Activated T-cell treated with anti-CD3 and anti-CD28 coated beads for 48 hours (primary cell): ENCODE data around the gene C19orf85.

Source experiments
- DNase-seq: peaks from one replicate; pipeline ENCODE4 v3.0.0-alpha.2; 2020; ENCODE audit warnings: low read depth

C19orf85 gene

DNA sequence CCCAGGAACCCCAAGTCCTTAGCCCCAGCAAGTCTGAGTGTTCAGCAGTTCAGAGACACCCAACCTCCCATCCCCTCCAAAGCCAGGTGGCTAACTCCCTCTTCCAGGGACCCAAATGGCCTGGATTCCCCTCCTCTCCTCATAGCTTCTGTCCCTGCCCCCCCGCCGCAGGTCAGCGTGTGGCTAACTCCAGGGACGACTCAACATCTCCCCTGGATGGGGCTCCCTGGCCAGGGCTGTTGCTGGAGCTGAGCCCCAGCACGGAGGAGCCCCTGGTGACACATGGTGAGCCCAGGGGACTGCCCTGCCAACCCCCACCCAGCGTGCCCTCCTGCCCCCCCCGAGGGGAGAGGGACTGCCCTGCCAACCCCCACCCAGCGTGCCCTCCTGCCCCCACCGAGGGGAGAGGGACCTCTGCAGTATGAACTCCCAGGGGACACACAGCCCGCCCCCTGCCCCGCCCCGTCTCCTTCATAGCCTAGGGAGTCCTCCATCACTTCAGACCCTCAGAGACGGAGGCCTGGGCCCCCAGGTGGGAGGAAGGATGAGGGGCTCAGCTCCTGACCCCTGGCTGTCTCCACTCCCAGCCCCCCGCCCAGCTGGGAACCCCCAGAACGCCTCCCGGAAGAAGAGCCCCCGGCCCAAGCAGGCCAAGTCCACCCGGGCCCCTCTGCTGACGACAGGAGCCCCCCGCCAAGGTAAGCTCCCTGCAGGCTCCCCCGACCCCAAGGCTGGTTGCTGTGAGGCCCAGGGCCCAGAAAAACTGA, 25.3 kb upstream of the C19orf85 start:
- DNase-seq, result no peak

DNA sequence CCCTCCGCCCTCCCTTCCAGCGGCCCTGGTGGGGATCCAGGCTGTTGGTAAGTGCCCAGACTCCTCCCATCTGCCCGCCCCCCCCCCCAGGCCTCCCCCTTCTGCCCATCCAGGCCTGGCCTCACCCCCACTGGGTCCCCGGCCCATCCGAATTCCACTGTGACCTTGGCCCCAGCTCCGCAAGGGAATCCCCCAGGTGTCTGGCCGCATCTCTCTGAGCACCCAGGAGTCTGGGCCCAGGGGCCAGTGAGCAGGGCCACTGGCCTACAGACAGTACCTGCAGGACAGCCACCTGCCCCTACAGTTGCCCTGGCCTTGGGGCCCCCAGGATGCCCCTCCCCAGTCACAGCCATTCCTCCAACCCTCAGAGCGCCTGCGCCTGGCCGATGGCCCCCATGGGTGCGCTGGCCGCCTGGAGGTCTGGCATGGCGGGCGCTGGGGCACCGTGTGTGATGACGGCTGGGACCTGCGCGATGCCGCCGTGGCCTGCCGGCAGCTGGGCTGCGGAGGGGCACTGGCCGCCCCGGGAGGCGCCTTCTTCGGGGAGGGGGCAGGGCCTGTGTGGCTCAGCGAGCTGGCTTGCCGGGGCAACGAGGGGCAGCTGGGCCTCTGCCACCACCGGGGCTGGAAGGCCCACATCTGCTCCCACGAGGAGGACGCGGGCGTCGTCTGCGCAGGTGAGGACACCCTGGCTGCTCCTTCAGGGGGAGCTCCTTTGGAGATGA, 24.6 kb upstream of the C19orf85 start:
- DNase-seq, result no peak

DNA sequence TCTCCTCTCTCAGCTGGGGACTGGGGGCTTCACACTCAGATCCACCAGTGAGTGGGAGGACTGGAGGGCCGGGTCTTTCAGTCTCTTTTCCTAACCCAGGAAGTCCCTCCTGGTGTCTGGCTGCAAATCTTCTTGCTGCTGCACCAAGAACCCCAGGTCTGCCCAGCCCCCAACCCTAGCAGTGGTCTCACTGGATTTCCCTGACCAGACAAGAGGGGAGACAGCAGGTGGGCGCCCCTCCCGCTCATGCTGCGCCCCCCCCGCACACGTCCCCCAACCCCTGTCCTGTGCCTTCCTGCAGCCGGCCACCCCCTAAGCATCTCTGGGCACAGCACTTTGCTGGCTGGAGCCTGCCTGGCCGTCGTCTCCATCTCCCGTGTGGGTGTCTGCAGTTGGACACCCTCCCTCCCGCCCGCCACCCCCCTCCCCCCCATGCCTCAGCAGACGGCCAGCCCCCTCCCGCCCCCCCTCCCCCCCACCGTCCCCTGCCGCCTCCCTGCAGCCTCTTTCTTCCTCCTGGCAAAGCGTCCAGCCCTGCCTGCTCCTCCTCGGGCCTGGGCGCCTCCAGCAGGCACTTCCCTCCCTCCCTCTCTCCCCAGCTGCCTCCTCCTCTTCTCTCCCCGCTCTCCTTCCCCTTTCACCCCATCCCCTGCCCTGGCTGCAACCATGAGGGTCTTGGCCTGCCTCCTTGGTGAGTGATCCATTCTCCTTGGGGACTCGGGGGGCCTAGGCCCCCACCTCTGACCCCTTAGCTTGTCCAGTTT, 23.6 kb upstream of the C19orf85 start, which contains the start of gene SSC5D:
SSC5D (plus strand) TSS at position 513 of the 764 bp plus-strand sequence; CDS start at position 667, 154 bp downstream.
- DNase-seq, result no peak

DNA sequence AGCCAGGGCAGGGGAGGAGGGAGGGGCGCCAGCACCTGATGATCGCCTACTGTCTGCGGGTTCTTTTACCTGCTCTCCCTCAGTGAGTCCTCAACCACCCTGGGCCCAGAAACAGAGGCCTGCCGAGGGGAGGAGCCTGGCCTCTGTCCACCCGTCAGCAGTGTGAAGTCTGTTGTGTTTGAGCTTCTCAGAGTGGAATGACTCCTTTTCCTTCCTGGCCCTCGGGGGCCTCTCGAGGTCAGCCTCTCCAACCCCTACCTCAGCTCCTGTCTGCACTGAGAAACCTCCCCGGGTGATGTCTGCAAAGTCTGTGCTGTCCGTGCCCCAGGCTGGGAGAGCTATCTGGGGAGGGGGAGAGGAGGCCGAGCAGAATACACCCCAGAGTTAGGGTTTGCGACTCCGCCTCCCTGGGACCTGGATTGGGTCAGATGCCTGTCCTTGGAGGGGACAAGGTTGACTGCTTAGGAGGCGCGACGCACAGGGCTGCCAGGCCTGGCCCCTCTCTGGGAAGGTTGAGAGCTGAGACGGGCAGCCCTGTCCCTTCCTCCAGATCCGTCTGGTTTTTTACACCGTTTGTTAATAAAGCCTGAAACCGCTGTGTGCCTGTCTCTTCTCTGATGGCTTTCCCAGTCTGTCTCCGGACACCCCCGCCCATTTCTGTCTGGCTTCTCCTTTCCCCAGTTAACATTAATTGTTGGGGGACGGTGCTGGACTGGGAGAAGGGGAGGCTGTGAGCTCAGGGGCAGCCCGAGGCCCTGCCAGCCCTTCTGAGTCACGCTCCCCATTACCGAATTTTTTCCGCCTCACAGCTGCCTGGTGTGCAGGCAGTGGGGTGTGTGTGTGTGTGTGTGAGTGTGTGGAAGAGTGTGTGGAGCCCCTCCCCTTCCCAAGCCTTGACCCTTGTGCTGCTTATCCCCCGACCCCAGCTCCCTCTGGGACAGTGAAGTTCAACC, 22.7 kb upstream of the C19orf85 start:
- DNase-seq, result peak; percentile 56

DNA sequence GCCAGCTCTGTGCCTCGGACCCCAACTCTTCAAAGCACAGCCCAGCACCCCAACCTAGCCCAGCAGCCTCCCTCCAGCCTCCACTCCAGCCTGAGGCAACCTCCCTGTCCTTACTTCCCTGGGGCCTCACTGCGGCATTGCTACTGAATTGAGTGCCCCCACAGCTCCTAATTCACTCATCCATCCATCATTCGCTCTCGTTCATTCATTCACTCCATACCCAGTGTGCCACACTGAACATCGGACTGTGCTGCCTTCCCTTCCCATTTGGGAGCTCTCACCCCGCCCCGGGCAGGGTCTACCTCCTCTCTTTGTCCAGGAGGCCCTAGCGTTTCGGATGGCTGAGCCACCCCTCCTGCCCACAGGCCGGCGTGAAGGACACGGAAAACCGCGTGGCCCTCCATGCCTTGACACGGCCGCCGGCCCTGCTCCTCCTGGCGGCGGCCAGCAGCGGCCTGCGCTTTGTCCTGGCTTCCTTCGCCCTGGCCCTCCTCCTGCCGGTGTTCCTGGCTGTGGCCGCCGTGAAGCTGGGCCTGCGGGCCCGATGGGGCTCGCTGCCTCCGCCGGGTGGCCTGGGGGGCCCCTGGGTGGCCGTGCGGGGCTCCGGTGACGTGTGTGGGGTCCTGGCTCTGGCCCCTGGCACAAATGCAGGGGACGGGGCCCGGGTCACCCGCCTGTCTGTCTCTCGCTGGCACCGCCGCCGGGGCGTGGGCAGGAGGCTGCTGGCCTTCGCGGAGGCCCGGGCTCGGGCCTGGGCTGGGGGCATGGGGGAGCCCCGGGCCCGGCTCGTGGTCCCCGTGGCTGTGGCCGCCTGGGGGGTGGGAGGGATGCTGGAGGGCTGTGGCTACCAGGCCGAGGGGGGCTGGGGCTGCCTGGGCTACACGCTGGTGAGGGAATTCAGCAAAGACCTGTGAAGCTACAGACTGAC, 21.8 kb upstream of the C19orf85 start:
- no peak for DNase-seq

DNA sequence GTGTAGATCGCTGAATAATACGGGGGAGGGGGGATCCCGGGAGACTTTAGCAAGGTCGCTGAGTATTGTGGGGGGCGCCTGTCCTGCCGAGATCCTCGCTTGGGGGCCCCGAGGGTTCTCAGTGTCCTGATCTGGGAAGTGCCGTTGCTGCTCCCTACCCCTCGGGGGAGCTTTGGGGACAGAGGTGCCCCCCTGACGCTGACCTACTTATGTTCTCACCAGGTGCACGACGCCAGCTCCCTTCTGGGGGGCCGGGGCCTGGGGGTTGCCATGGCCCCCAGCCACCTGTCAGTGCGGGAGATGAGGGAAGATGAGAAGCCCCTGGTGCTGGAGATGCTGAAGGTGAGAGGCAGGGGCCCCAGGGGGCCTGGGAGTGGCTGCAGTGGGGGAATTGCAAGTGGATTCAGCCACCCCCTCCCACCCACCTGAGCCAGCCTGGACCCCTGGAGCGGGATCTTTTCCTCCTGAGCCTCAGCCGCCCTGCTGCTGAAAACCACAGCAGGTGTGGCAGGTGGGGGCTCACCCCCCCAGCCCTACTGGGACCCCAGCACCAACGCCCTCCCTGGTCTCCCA, 21.0 kb upstream of the C19orf85 start:
- no peak for DNase-seq

DNA sequence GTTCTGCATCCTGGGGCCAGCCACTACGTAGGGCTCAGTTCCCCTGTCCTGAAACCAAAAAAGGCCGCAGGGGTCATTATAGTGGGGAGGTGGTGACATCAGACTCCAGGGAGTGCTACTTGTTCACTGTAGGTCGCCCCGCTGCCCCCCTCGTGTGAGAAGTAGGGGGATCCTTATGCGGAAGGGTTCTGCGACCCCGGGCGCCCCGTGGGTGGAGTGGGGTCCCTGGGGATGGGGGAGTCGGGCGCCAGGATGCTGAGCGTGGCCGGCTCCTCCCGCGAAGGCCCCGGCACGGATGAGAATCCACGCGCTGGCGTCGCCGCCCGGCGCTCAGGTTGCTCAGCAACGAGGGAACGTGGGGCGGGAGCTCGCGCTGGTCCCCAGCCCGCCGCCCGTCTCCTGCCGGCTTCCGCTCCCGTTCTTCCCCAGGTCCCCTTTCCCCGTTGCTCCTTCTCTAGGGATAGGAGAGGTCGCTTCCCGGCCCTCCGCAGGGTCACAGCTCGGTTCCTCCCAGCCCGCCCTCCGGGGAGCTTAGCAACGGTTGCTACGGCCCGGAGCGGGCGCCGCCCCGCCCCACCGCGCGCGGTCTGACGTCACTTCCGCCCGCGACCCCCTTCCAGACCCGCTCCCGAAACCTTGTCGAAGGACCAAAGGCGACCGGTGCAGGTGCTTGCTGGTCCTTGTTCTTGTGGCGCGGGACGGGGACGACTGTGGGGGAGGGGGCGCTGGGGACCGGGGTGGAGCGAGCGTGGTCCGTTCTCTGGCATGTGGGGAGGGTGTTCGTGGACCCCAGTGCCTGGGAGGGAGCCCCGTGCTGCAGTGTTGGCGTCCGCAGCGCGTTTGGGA, 20.3 kb upstream of the C19orf85 start, which contains the start of gene NAT14:
NAT14 (plus strand) TSS at position 596 of the 846 bp plus-strand sequence. CDS start 521 bp downstream, outside the sequence.
- peak; percentile 65 for DNase-seq

DNA sequence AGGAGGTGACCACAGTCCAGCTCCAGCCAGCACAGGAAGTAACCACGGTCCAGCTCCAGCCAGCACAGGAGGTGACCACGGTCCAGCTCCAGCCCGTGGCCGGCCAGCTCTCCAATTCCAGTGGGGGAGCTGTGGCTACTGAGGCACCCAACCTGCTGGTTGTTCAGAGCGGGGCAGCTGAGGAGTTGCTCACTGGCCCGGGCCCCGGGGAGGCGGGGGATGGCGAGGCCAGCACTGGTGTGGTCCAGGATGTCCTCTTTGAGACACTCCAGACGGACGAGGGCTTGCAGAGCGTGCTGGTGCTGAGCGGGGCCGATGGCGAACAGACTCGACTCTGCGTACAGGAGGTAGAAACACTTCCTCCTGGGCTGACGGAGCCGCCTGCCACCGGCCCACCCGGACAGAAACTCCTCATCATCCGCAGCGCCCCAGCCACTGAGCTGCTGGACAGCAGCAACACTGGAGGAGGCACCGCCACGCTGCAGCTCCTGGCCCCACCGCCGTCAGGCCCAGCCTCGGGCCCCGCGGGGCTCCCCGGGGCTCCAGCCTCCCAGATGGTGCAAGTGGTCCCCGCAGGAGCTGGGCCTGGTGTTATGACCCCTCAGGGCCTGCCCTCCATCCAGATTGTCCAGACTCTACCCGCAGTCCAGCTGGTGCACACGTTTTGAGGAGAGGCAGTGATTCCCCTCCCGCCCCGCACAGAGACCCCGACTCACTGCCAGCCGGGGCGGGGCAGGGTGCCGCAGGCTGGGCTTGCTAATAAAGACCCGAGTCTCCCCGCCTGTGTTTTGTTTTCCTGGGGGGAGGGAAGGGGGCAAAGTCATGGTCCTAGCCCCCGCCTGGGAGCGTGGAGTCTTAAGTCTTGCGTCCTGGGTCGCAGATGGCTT, 19.4 kb upstream of the C19orf85 start:
- no peak for DNase-seq

DNA sequence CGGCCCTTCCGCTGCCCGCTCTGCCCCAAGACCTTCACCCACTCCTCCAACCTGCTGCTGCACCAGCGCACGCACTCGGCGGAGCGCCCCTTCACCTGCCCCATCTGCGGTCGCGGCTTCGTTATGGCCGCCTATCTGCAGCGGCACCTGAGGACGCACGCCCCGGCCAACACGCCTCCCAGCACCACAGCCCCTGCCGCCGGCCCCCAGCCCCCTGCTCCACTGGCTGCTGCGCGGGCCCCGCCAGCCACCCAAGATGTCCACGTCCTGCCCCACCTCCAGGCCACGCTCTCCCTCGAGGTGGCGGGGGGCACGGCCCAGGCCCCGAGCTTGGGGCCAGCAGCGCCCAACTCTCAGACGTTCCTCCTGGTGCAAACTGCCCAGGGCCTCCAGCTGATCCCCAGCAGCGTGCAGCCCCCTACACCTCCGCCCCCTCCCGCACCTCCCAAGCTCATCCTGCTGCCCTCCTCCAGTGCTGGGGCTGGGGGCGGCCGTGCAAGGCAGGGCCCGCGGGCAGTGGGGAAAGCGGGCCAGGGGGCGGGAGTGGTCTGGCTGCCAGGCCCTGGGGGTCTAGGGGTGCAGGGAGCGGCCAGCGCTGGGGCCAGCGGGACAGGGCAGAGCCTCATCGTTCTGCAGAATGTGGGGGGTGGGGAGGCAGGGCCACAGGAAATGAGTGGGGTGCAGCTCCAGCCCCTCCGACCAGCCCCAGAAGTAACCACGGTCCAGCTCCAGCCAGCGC, 18.6 kb upstream of the C19orf85 start:
- DNase-seq, result no peak

DNA sequence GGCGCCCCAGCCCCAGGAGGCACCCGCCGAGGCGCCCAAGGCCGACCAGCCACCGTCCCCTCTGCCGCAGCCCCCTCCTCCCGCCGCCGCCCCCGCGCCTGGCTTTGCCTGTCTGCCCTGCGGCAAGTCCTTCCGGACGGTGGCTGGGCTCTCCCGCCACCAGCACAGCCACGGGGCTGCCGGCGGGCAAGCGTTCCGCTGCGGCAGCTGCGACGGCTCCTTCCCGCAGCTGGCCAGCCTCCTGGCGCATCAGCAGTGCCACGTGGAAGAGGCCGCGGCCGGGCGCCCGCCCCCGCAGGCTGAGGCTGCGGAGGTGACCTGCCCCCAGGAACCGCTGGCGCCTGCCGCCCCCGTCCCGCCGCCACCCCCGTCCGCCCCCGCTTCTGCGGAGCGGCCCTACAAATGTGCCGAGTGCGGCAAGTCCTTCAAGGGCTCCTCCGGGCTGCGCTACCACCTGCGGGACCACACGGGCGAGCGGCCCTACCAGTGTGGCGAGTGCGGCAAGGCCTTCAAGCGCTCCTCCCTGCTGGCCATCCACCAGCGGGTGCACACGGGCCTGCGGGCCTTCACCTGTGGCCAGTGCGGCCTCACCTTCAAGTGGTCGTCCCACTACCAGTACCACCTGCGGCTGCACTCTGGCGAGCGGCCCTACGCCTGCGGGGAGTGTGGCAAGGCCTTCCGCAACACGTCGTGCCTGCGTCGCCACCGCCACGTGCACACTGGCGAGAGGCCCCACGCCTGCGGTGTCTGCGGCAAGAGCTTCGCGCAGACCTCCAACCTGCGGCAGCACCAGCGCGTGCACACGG, 17.8 kb upstream of the C19orf85 start:
- DNase-seq, result no peak

DNA sequence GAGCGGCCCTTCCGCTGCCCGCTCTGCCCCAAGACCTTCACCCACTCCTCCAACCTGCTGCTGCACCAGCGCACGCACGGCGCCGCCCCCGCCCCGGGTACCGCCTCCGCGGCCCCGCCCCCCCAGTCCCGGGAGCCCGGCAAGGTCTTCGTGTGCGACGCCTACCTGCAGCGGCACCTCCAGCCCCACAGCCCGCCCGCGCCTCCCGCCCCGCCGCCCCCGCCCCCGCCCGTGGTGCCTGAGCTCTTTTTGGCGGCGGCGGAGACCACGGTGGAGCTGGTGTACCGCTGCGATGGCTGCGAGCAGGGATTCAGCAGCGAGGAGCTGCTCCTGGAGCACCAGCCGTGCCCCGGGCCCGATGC, 17.2 kb upstream of the C19orf85 start:
- DNase-seq, result no peak

DNA sequence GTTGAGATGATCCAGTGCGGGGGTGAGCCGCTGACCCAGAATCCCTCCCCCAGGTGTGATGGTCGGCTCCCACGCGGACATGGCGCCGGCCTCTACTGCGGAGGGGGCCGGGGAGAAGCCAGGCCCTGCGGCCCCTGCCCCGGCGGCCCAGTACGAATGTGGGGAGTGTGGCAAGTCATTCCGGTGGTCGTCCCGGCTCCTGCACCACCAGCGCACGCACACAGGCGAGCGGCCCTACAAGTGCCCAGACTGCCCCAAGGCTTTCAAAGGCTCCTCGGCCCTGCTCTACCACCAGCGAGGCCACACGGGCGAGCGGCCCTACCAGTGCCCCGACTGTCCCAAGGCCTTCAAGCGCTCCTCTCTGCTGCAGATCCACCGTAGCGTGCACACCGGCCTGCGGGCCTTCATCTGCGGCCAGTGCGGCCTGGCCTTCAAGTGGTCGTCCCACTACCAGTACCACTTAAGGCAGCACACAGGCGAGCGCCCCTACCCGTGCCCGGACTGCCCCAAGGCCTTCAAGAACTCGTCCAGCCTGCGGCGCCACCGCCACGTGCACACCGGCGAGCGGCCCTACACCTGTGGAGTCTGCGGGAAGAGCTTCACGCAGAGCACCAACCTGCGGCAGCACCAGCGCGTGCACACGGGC, 16.7 kb upstream of the C19orf85 start:
- DNase-seq, result no peak

DNA sequence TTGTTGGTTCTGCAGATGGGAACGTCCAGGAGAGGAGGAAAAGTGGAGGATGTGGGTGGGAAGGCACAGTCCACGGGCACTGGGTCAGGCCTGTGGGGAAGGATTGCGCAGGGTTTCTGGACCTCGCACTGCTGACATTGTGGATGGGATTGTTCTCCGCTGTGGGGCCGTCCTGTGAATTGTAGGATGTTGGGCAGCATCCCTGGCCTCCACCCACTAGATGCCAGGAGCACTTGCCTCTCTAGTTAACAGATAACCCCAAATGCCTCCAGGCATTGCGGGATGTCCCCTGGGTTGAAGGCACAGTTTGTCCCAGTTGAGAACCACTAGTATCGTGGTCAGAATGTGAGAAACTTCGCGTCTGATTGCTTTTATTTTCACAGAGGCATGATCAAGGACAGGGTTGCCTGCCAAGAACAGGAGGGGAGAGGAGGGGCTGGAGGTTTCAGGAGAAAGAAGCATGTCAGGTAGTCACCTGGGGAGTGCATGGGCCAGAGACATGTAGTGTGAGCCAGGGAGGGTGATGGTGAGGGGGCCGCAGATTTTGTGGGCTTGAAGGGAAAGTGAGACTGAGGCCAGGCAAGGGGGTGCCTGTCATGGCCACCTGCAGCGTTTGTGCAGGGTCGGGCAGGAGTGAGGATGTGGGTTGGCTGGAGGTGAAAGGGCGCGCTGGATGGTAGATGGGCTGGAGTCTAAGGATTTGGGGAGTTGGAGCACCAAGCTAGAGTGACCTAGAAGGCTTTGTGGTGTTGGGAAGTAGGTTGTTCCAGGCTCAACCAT, 15.1 kb upstream of the C19orf85 start:
- DNase-seq, result no peak

DNA sequence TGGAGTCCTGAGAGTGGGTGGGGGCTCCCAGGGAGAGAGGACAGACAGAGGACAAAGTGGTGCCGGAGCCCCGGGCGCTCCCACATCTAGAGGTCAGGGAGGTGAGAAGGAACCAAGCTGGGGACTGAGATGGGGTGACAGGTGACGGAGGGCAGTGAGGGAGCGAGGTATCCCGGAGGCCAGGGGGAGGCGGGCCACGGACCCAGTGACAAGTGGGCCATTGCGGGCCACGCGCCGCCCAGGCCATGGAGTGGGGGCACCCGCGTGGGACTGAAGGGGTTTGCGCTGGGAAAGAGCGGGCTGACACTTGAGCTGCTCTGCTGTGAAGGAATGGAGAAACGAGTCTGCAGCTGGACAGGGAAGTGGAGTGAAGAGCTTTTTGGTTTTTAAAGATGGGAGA, 14.5 kb upstream of the C19orf85 start:
- no peak for DNase-seq

DNA sequence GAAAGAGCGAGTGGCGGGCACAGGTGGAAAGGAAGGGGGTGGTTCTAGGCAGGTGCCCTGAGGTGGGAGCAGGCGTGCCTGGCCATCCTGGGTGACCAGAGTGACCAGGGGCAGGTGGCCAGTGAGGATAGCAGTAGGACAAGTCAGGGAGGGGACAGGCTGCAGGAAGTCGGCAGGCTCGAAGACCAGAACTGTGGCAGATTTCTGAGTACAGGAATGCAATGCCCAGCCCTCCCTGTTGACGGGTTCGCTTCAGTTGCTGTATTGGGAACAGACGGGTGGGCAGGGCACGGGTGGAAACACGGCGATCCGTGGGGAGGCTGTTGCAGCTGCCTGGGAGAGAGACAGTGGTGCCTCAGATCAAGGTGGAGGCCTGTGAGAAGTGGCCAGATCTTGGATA, 13.8 kb upstream of the C19orf85 start:
- no peak for DNase-seq
